Suprapubic skin (tissue), 4 donors: ENCODE measurements around the gene RAB10. TPM values are rescaled to one million over a fixed set of nuclear protein-coding genes. Genes with fewer than 3 reads are reported as not detected.
A peak's percentile ranks its signal among the peaks of the same experiment; 100 is the strongest.

ENCODE experiments used
- DNase-seq, 2 donors: peaks; one replicate each; pipeline ENCODE4 v3.0.0-alpha.2; 2019; ENCODE audit warnings: low spot score in 2 of 2
- H3K27ac ChIP-seq: fragments of 200-600 bp; sonication (generic); one replicate; pipeline ENCODE4 v1.5.1; 2019
- H3K27me3 ChIP-seq: fragments of 200-600 bp; sonication (generic); one replicate; pipeline ENCODE4 v1.5.1; 2019
- H3K36me3 ChIP-seq: fragments of 200-600 bp; sonication (generic); one replicate; pipeline ENCODE4 v1.5.1; 2019
- H3K4me1 ChIP-seq: fragments of 200-600 bp; sonication (generic); one replicate; pipeline ENCODE4 v1.5.1; 2019
- H3K4me3 ChIP-seq: fragments of 200-600 bp; sonication (generic); one replicate; pipeline ENCODE4 v1.5.1; 2019; ENCODE audit warnings: mild to moderate bottlenecking
- H3K9me3 ChIP-seq: fragments of 200-600 bp; sonication (generic); one replicate; pipeline ENCODE4 v1.5.1; 2019
- EP300 ChIP-seq: sonication (generic); formaldehyde crosslinking; IDR thresholded peaks from one replicate; pipeline ENCODE4 v1.6.1; 2017; ENCODE audit warnings: antibody characterized with exemption
- POLR2A ChIP-seq, 2 donors: fragments of 450-650 bp; IDR thresholded peaks; one replicate each; pipeline ENCODE4 v1.6.1; 2017; ENCODE audit warnings: antibody characterized with exemption in 2 of 2, mild to moderate bottlenecking in 2 of 2, moderate library complexity in 2 of 2
- POLR2AphosphoS5 ChIP-seq, 3 donors: sonication (generic); formaldehyde crosslinking; IDR thresholded peaks; one replicate each; pipeline ENCODE4 v1.6.1; 2017; ENCODE audit warnings: antibody characterized with exemption in 3 of 3
- WGBS: methylation state at CpG from one replicate; pipeline ENCODE4 v1.1.5; 2018; 5-methylcytosine and 5-hydroxymethylcytosine counted together
- total RNA-seq, 4 donors: library from RNA; depleted of rRNA; stranded (reverse); fragments of >200 nt; gene quantifications; one replicate each; pipeline ENCODE4 v1.1.0, GENCODE V29; 2016
- TF ChIP-seq, protein P1 (sequence below), 2 donors: fragments of 200-600 bp in 1 of 2; fragments of 450-650 bp in 1 of 2; sonication (generic) in 1 of 2; IDR thresholded peaks; one replicate each; pipeline ENCODE4 v1.5.1; 2016 to 2019; ENCODE audit warnings: antibody characterized with exemption in 2 of 2, mild to moderate bottlenecking in 1 of 2, moderate library complexity in 1 of 2

RAB10 gene
- 100 to 1,000 TPM; 145 to 171 (median 165) TPM for total RNA-seq

DNA sequence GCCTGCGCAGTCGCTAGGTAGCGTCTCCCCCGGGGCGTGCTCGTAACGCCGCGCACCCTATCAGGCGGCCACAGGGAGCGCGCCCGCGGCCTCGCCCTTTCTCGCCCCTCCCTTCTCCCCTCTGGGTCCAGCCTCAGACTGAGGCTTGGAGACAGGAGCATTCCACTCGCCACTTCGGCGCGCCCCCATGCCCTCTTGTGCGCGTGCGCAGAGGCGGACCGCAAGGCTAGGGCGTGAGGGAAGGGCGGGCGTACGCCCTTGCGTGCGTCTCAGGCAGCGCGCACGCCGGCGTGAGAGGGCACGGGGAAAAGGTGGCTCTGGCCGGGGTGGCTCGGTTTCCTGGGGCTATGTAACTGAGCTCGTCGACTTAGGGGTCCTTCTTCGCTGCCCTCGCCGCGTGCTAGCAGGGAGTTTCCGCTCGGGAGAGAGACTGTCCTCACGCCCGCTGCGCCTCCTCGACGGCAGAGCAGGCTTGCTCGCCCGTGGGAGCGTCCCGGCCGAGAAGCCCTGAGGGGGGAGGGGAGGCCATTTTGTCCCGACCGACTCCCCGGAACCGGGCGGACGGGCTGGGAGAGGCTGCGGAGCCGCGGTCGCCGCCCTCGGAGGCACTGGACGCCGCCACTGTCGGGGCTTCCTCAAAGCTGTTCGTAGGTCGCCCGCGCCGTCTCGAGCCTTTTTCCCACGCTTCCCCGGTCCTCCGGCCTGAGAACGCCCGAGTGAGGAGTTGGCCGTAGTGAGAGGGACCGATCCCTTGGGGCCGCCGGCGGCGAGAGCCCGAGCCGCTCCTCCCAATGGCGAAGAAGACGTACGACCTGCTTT is at the start of gene RAB10:
RAB10 (plus strand) TSS at position 267 of the 819 bp plus-strand sequence; CDS start at position 792, 525 bp downstream.
- peak within 1 kb of the TSS; percentile 76 for H3K4me3 ChIP-seq
- H3K4me1 ChIP-seq, result peaks cover 31% of the 10 kb centered on the region
- H3K27me3 ChIP-seq, result no peaks in the 10 kb centered on the region
- peak; percentile 98 to 99 for DNase-seq
- peak within 1 kb of the TSS; percentile 94 for H3K27ac ChIP-seq
- TF ChIP-seq POLR2A (IDR thresholded peaks at IDR 0.05) (peak; percentile 62 to 92), POLR2AphosphoS5 (IDR thresholded peaks at IDR 0.05) (peak; percentile 89 to 93 (median 90)), EP300 (no peak)
- TF ChIP-seq, protein P1, sequence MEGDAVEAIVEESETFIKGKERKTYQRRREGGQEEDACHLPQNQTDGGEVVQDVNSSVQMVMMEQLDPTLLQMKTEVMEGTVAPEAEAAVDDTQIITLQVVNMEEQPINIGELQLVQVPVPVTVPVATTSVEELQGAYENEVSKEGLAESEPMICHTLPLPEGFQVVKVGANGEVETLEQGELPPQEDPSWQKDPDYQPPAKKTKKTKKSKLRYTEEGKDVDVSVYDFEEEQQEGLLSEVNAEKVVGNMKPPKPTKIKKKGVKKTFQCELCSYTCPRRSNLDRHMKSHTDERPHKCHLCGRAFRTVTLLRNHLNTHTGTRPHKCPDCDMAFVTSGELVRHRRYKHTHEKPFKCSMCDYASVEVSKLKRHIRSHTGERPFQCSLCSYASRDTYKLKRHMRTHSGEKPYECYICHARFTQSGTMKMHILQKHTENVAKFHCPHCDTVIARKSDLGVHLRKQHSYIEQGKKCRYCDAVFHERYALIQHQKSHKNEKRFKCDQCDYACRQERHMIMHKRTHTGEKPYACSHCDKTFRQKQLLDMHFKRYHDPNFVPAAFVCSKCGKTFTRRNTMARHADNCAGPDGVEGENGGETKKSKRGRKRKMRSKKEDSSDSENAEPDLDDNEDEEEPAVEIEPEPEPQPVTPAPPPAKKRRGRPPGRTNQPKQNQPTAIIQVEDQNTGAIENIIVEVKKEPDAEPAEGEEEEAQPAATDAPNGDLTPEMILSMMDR (IDR thresholded peaks at IDR 0.05), result peak in 1 of 2 donors; percentile 10
- 0% methylated on average over 48 of the region's 94 CpGs for WGBS
- H3K36me3 ChIP-seq, result no peaks in the 10 kb centered on the region
- no peaks in the 10 kb centered on the region for H3K9me3 ChIP-seq

- TF ChIP-seq POLR2AphosphoS5 (IDR thresholded peaks at IDR 0.05), result no peak
- no peak for TF ChIP-seq EP300
- TF ChIP-seq, protein P1 (IDR thresholded peaks at IDR 0.05), result no peak
- no peak for TF ChIP-seq POLR2A (IDR thresholded peaks at IDR 0.05)
- no peaks in the 10 kb centered on the region for H3K36me3 ChIP-seq
- H3K4me3 ChIP-seq, result no peak overlapping the region
- peaks cover 15% of the 10 kb centered on the region for H3K4me1 ChIP-seq
- no peak overlapping the region for H3K27ac ChIP-seq
- 95% methylated on average over 9 of the region's 9 CpGs for WGBS
- no peak for DNase-seq
- H3K9me3 ChIP-seq, result no peaks in the 10 kb centered on the region
- no peaks in the 10 kb centered on the region for H3K27me3 ChIP-seq
Measured at GRCh38 chr2:25988134-25988533, 45.8 kb upstream of the RAB10 start.

DNA sequence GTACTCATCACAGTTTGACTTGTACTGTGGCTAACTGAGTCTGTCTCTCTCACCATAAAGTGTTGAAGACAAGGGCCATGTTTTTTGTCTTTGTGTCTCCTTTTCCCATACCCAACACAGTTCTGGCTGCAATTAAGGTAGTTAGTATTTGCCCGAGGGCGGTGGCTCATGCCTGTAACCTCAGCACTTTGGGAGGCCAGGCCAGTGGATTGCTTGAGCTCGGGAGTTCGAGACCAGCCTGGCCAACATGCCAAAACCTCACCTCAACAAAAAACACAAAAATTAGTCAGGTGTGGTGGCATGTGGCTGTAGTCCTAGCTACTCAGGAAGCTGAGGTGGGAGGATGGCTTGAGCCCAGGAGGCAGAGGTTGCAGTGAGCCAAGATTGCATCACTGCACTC is 44.7 kb upstream of the RAB10 start:
- H3K4me1 ChIP-seq, result peaks cover 15% of the 10 kb centered on the region
- no peaks in the 10 kb centered on the region for H3K36me3 ChIP-seq
- DNase-seq, result no peak
- H3K27ac ChIP-seq, result no peak overlapping the region
- no peaks in the 10 kb centered on the region for H3K27me3 ChIP-seq
- no peak overlapping the region for H3K4me3 ChIP-seq
- WGBS, result 89% methylated on average over 4 of the region's 4 CpGs
- TF ChIP-seq POLR2AphosphoS5 (IDR thresholded peaks at IDR 0.05), result no peak
- TF ChIP-seq, protein P1 (IDR thresholded peaks at IDR 0.05), result no peak
- TF ChIP-seq POLR2A (IDR thresholded peaks at IDR 0.05), result no peak
- TF ChIP-seq EP300, result no peak
- H3K9me3 ChIP-seq, result no peaks in the 10 kb centered on the region

DNA sequence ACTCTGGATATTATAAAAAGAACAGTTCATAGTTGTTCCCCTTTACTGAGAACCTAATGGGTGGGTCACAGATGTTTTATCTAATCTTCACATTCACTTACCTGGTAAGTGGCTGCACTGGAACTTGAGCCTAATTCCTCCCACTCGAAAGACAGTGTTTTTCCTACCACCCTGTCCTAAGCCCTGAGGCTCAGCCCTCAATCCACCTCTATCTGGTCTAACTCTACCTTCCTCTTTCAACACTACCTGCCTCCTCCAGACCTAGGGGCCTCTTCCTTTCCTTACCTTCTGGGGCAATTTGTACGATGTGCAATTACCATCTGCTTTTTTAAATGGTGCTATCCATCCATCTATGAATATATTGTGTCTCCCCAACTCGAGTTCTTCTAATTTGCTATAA is 41.9 kb upstream of the RAB10 start:
- no peaks in the 10 kb centered on the region for H3K36me3 ChIP-seq
- WGBS, result 52% methylated on average over 3 of the region's 3 CpGs
- no peaks in the 10 kb centered on the region for H3K9me3 ChIP-seq
- no peaks in the 10 kb centered on the region for H3K27me3 ChIP-seq
- H3K4me3 ChIP-seq, result no peak overlapping the region
- DNase-seq, result no peak
- no peak for TF ChIP-seq EP300
- TF ChIP-seq, protein P1 (IDR thresholded peaks at IDR 0.05), result no peak
- no peak for TF ChIP-seq POLR2AphosphoS5 (IDR thresholded peaks at IDR 0.05)
- no peak for TF ChIP-seq POLR2A (IDR thresholded peaks at IDR 0.05)
- peaks cover 15% of the 10 kb centered on the region for H3K4me1 ChIP-seq
- peak overlapping the region; percentile 7 for H3K27ac ChIP-seq

DNA sequence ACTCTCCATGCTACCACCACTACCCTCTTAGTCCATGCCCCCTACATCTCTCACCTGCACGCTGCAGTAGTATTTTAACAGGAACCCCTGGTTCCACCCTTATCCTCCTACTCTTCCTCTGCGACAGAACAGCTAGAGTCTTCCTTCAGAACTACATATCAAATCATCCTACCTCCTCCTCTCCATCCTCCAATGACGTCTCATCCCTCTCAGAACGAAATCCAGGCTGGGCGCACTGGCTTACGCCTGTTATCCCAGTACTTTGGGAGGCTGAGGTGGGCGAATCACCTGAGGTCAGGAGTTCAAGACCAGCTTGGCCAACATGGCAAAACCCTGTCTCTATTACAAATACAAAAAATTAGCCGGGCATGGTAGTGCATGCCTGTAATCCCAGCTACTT is 41.3 kb upstream of the RAB10 start:
- no peak overlapping the region for H3K27ac ChIP-seq

More for the DNA sequence above, 41.3 kb upstream of the RAB10 start:
- DNase-seq, result no peak
- H3K27me3 ChIP-seq, result no peaks in the 10 kb centered on the region
- H3K4me3 ChIP-seq, result no peak overlapping the region
- TF ChIP-seq EP300 (no peak), POLR2A (IDR thresholded peaks at IDR 0.05) (no peak), POLR2AphosphoS5 (IDR thresholded peaks at IDR 0.05) (no peak)
- TF ChIP-seq, protein P1 (IDR thresholded peaks at IDR 0.05), result no peak
- peaks cover 15% of the 10 kb centered on the region for H3K4me1 ChIP-seq
- no peaks in the 10 kb centered on the region for H3K36me3 ChIP-seq
- WGBS, result 90% methylated on average over 8 of the region's 8 CpGs
- H3K9me3 ChIP-seq, result no peaks in the 10 kb centered on the region
